ENCODE data around the gene STUM. TPM values are rescaled to one million over a fixed set of nuclear protein-coding genes. Genes with fewer than 3 reads are reported as not detected.

Gene STUM
- total and polyA plus RNA-seq, 2 of the 8 experiments (the other 6 are each of a cell fraction or from before 2014, with no cell fraction given): 0.76 to 1.2 TPM

DNA sequence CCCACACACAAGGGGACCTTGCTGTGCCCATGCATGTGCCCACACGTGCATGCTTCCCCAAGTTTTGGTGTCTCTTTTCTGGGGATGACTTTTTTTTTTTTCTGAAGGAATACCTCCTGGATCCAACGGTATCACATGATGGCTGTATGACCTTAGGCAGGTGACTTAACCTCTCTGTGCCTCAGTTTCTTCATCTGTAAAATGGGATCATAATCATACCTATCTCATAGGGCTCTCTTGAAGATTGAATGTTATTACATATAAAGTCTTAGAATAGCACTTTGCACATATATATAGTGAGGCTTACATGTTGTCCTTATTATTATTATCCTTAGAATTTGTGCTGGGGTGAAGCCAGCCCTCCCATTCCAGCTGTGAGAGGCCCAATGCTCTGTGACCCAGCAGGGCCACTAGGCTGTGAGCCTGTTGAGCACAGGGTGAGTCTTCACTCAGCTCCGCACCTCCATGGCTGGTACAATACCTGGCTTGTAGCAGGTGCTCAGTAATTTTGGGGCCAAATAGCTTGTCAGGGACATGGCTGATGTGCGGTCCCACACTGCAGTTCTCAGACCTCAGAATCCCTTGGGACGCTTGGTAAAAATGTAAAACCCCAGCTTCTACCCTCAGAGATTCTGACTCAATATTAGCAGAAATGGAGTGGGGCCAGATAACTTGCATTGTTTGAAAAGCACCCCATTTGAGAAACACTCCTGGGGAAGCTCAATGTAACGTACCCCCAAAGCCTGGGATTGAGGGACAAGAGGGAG is 20.6 kb downstream of the STUM start:
- Histone ChIP-seq H3K56ac (replicated peaks; ENCODE audit: insufficient read length, low read depth, low read length) (no peak overlapping the region), H2BK120ac (replicated peaks; ENCODE audit: low read depth, low read length) (no peak overlapping the region), H3K79me1 (ENCODE audit: low read depth, low read length) (no peaks in the 10 kb centered on the region), H3K23ac (ENCODE audit: insufficient read length) (no peak overlapping the region), H2BK12ac (ENCODE audit: low read depth, low read length) (no peak overlapping the region; the same call in 1 of the 2 replicates), H2BK20ac (ENCODE audit: low read length) (no peak overlapping the region), H3K23me2 (ENCODE audit: low read depth, low read length) (no peaks in the 10 kb centered on the region), H2AK5ac (ENCODE audit: low read depth, low read length) (no peak overlapping the region), H3K18ac (ENCODE audit: extremely low read depth, low read length) (no peak overlapping the region), H4K8ac (ENCODE audit: extremely low read depth, insufficient read depth, low read length) (no peak overlapping the region), H2BK15ac (ENCODE audit: low read length) (no peak overlapping the region; the same call in 1 of the 2 replicates), H3K9me3 (ENCODE audit: insufficient read depth in 2 of 2, low read depth in 1 of 2, low read length in 1 of 2) (no peaks in the 10 kb centered on the region), H3K4me2 (ENCODE audit: insufficient read depth in 1 of 2, low read depth in 2 of 2, low read length in 2 of 2) (no peak overlapping the region), H3K14ac (ENCODE audit: insufficient read length) (no peak overlapping the region), H2AFZ (ENCODE audit: low read length) (no peak overlapping the region), H3K4me1 (replicated peaks in 1 of 4; ENCODE audit: control insufficient read depth in 3 of 4, insufficient read depth in 4 of 4, low read length in 3 of 4) (peaks cover 0 to 4% (median 2%) of the 10 kb centered on the region in 4 experiments; a peak in 2 of 7 replicates), H3K27me3 (replicated peaks in 1 of 4; ENCODE audit: control insufficient read depth in 3 of 4, extremely low read depth in 1 of 4, insufficient read depth in 3 of 4, low read length in 3 of 4) (no peaks in the 10 kb centered on the region), H3K4ac (replicated peaks; ENCODE audit: insufficient read length, low read depth, low read length) (no peak overlapping the region), H3K27ac (ENCODE audit: low read depth, low read length) (no peak overlapping the region), H4K20me1 (replicated peaks in 1 of 2; ENCODE audit: control insufficient read depth in 1 of 2, insufficient read depth in 2 of 2, low read length in 2 of 2) (no peaks in the 10 kb centered on the region), H4K91ac (replicated peaks; ENCODE audit: insufficient read length, low read length) (no peak overlapping the region), H3K9ac (replicated peaks in 1 of 4; ENCODE audit: extremely low read depth in 1 of 4, low read depth in 3 of 4, low read length in 3 of 4) (no peak overlapping the region), H3K4me3 (ENCODE audit: extremely low read depth in 1 of 4, insufficient read depth in 2 of 4, low read depth in 3 of 4, low read length in 4 of 4) (no peak overlapping the region), H4K5ac (ENCODE audit: insufficient read length, low read depth, low read length) (no peak overlapping the region), H3K79me2 (ENCODE audit: control insufficient read depth in 1 of 2, insufficient read depth in 2 of 2, low read length in 2 of 2) (no peaks in the 10 kb centered on the region), H2BK5ac (ENCODE audit: low read depth, low read length) (no peak overlapping the region), H3K36me3 (ENCODE audit: control insufficient read depth in 2 of 4, insufficient read depth in 4 of 4, low read length in 3 of 4) (no peaks in the 10 kb centered on the region)
- ChIA-PET CTCF (ENCODE audit: partially characterized antibody) (interaction anchor here (0.7 to 4.4 kb wide), 30 partner anchors 8 to 167 kb away, joined by 3 to 42 read pairs (median 5); partner anchors contain the start of genes PARP1 and STUM), POLR2A (ENCODE audit: partially characterized antibody) (interaction anchor here (1.1 kb wide), 1 partner anchor 49 kb away, joined by 3 read pairs; no protein-coding TSS in a partner anchor)
- FAIRE-seq: no peak
- WGBS, 2 experiments (ENCODE audit: extremely low coverage in 1 of 2, insufficient coverage in 1 of 2, insufficient read length in 1 of 2, insufficient replicate concordance in 2 of 2, low coverage in 1 of 2, low lambda C conversion rate in 2 of 2, missing lambda C conversion rate in 1 of 2): 80% methylated on average over 6 of the region's 6 CpGs; no CpG with 5 or more reads in 1 of the 2 experiments
- no peak for DNase-seq (ENCODE audit: low read depth in 1 of 2, low spot score in 2 of 2)
- no peak for TF ChIP-seq HDAC2 (IDR thresholded peaks at IDR 0.05; ENCODE audit: borderline replicate concordance in 1 of 2, low read depth in 2 of 2, low read length in 2 of 2)
- TF ChIP-seq BACH1 (IDR thresholded peaks at IDR 0.05; ENCODE audit: low read length): no peak
- TF ChIP-seq JUND (IDR thresholded peaks at IDR 0.05; ENCODE audit: low read length): no peak
- TF ChIP-seq, protein P1, sequence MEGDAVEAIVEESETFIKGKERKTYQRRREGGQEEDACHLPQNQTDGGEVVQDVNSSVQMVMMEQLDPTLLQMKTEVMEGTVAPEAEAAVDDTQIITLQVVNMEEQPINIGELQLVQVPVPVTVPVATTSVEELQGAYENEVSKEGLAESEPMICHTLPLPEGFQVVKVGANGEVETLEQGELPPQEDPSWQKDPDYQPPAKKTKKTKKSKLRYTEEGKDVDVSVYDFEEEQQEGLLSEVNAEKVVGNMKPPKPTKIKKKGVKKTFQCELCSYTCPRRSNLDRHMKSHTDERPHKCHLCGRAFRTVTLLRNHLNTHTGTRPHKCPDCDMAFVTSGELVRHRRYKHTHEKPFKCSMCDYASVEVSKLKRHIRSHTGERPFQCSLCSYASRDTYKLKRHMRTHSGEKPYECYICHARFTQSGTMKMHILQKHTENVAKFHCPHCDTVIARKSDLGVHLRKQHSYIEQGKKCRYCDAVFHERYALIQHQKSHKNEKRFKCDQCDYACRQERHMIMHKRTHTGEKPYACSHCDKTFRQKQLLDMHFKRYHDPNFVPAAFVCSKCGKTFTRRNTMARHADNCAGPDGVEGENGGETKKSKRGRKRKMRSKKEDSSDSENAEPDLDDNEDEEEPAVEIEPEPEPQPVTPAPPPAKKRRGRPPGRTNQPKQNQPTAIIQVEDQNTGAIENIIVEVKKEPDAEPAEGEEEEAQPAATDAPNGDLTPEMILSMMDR (IDR thresholded peaks at IDR 0.05; ENCODE audit: control extremely low read depth in 1 of 3, insufficient read depth in 1 of 3, low read depth in 1 of 3, low read length in 3 of 3): no peak
- TF ChIP-seq KDM1A (IDR thresholded peaks at IDR 0.05; ENCODE audit: borderline replicate concordance, low read length): no peak
- no peak for TF ChIP-seq NRF1 (IDR thresholded peaks at IDR 0.05; ENCODE audit: low read depth, low read length)
- no peak for TF ChIP-seq EP300 (IDR thresholded peaks at IDR 0.05; ENCODE audit: borderline replicate concordance in 1 of 2, low read depth in 2 of 2, low read length in 2 of 2)
- TF ChIP-seq SUZ12 (IDR thresholded peaks at IDR 0.05; ENCODE audit: low read length): no peak
- no peak for TF ChIP-seq SAP30 (IDR thresholded peaks at IDR 0.05; ENCODE audit: insufficient read depth, insufficient replicate concordance, low read length)

Measured in H1 (cell line).